HEK293 (cell line): Measurements from ENCODE around the gene PRAF2.
A peak's percentile ranks its signal among the peaks of the same experiment; 100 is the strongest.

Experiments used
- CTCF ChIA-PET: fragments of 350-600 bp; formaldehyde crosslinking; extraction: SDS; loops from one replicate; lab custom pipeline; 2021; ENCODE audit warnings: antibody characterized with exemption; lab: Yijun Ruan, JAX
- POLR2A ChIA-PET: fragments of 300-600 bp; formaldehyde crosslinking; extraction: SDS; loops from one replicate; lab custom pipeline; 2020; ENCODE audit warnings: antibody characterized with exemption, inconsistent platforms; lab: Yijun Ruan, JAX
- H3K27ac ChIP-seq: fragments of 200-500 bp; sonication (Bioruptor generic); 2 replicates; pipeline ENCODE4 v1.5.1; 2014; ENCODE audit warnings: low read depth, low read length, control low read depth, inconsistent platforms; ENCODE audit errors: extremely low read depth
- H3K36me3 ChIP-seq, 2 experiments: fragments of 200-500 bp in 1 of 2; sonication (Bioruptor generic) in 1 of 2; 1 replicate in 1 of 2; 2 replicates in 1 of 2; pipeline ENCODE4 v1.5.1; 2014 to 2017; ENCODE audit warnings: inconsistent platforms in 2 of 2, low read length in 2 of 2; ENCODE audit not compliant: control insufficient read depth in 2 of 2, insufficient read depth in 1 of 2
- H3K4me1 ChIP-seq: fragments of 200-500 bp; sonication (Bioruptor generic); 2 replicates; pipeline ENCODE4 v1.5.1; 2014; ENCODE audit warnings: mild to moderate bottlenecking, low read length, inconsistent platforms; ENCODE audit not compliant: control insufficient read depth, insufficient read depth
- H3K4me3 ChIP-seq: 2 replicates; pipeline ENCODE4 v1.5.1; 2011; ENCODE audit warnings: low read depth, mild to moderate bottlenecking, control low read depth, low read length, moderate library complexity
- H3K9me3 ChIP-seq: fragments of 200-500 bp; sonication (Bioruptor generic); 2 replicates; pipeline ENCODE4 v1.5.1; 2014; ENCODE audit warnings: low read depth, low read length, inconsistent platforms; ENCODE audit not compliant: control insufficient read depth, insufficient read depth
- EGR2 ChIP-seq: fragments of 450-650 bp; formaldehyde crosslinking; IDR thresholded peaks from 2 replicates; pipeline ENCODE4 v1.5.1; 2016; ENCODE audit warnings: low read depth, missing biosample characterization, missing genetic modification characterization
- IKZF3 ChIP-seq: fragments of 450-650 bp; IDR thresholded peaks from 2 replicates; pipeline ENCODE4 v1.5.0; 2018; ENCODE audit warnings: missing biosample characterization, mild to moderate bottlenecking, missing genetic modification characterization, moderate library complexity
- ZNF174 ChIP-seq: fragments of 450-650 bp; formaldehyde crosslinking; IDR thresholded peaks from 2 replicates; pipeline ENCODE4 v1.5.0; 2017; ENCODE audit warnings: missing biosample characterization, mild to moderate bottlenecking, missing genetic modification characterization
- ZNF302 ChIP-seq: fragments of 450-650 bp; formaldehyde crosslinking; IDR thresholded peaks from 2 replicates; pipeline ENCODE4 v1.5.1; 2016; ENCODE audit warnings: missing biosample characterization, missing genetic modification characterization, low read depth
- ZNF341 ChIP-seq: fragments of 450-650 bp; formaldehyde crosslinking; IDR thresholded peaks from 2 replicates; pipeline ENCODE4; 2016; ENCODE audit warnings: low read depth, missing biosample characterization, missing genetic modification characterization
- ZNF560 ChIP-seq: fragments of 450-650 bp; formaldehyde crosslinking; IDR thresholded peaks from 2 replicates; pipeline ENCODE4 v1.5.1; 2017; ENCODE audit warnings: missing biosample characterization, missing genetic modification characterization, borderline replicate concordance
- ZNF600 ChIP-seq: fragments of 450-650 bp; formaldehyde crosslinking; IDR thresholded peaks from 2 replicates; pipeline ENCODE4 v1.5.1; 2016; ENCODE audit warnings: missing biosample characterization, missing genetic modification characterization
- ZNF677 ChIP-seq: fragments of 450-650 bp; IDR thresholded peaks from 2 replicates; pipeline ENCODE4 v1.5.0; 2018; ENCODE audit warnings: missing biosample characterization, mild to moderate bottlenecking, missing genetic modification characterization, moderate library complexity
- TF ChIP-seq, protein P1 (sequence below): fragments of 450-650 bp; formaldehyde crosslinking; IDR thresholded peaks from 2 replicates; pipeline ENCODE4 v1.5.1; 2016; ENCODE audit warnings: missing biosample characterization, missing genetic modification characterization
- TF ChIP-seq, protein P2 (sequence below): fragments of 450-650 bp; IDR thresholded peaks from 2 replicates; pipeline ENCODE4 v1.5.1; 2018; ENCODE audit warnings: missing biosample characterization, missing genetic modification characterization
- TF ChIP-seq, protein P3 (sequence below): sonication (generic); formaldehyde crosslinking; IDR thresholded peaks from 2 replicates; pipeline ENCODE4 v1.8.1; 2022; ENCODE audit warnings: mild to moderate bottlenecking, moderate library complexity, missing genetic modification reagents
- TF ChIP-seq, protein P4 (sequence below): fragments of 450-650 bp; formaldehyde crosslinking; IDR thresholded peaks from 2 replicates; pipeline ENCODE4 v1.5.1; 2016; ENCODE audit warnings: missing biosample characterization, missing genetic modification characterization

Gene PRAF2

DNA sequence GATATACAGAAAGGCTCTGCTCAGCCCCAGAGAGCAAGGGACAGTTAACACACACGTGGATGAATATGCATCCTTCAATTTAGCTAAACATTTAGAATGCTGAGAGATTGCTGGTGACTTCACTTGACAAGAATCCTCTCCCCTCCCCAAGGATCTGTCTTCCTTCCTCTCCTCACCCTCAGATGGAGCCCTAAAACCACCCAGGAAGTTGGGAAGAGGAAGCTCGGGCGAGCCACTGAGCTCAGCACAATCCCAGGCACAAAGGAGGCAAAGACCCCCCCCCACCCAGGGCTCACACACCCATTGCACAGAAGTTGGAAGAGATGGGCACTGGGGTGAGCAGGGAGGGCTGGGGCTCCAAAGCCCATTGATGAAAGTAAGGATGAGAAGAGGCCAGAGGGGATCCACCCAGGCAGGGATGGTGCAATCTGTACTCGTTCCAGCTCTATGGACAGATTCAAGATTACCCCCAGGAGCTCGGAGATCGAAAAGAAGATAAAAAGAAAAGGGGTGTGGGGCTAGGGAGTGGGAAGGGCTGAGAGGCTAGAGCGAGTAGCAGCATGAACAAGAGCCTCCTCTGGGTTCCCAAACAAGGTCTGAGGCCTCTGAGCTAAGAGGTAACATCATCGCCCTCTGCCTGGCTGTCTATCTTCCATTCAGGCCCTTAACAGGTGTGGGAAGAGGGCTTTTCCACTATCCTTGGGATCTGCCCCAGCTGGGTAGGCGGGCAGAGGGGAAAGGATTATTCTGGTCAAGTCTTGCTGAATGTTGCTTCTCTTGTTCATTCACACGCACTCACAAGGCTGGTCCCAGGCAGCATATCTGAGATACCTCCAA is 31.8 kb downstream of the PRAF2 start (continued):
- TF ChIP-seq ZNF600 (tag by site-specific recombination) (peak; percentile 49; the same call in 1 of the 2 replicates), ZNF174 (tag by site-specific recombination) (no peak), ZNF560 (tag by site-specific recombination) (no peak), ZNF302 (tag by site-specific recombination) (no peak), IKZF3 (tag by site-specific recombination) (peak; percentile 9; the same call in 1 of the 2 replicates)
- TF ChIP-seq, protein P1, sequence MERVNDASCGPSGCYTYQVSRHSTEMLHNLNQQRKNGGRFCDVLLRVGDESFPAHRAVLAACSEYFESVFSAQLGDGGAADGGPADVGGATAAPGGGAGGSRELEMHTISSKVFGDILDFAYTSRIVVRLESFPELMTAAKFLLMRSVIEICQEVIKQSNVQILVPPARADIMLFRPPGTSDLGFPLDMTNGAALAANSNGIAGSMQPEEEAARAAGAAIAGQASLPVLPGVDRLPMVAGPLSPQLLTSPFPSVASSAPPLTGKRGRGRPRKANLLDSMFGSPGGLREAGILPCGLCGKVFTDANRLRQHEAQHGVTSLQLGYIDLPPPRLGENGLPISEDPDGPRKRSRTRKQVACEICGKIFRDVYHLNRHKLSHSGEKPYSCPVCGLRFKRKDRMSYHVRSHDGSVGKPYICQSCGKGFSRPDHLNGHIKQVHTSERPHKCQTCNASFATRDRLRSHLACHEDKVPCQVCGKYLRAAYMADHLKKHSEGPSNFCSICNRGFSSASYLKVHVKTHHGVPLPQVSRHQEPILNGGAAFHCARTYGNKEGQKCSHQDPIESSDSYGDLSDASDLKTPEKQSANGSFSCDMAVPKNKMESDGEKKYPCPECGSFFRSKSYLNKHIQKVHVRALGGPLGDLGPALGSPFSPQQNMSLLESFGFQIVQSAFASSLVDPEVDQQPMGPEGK (tag by site-specific recombination), result peak; percentile 41; the same call in 1 of the 2 replicates

DNA sequence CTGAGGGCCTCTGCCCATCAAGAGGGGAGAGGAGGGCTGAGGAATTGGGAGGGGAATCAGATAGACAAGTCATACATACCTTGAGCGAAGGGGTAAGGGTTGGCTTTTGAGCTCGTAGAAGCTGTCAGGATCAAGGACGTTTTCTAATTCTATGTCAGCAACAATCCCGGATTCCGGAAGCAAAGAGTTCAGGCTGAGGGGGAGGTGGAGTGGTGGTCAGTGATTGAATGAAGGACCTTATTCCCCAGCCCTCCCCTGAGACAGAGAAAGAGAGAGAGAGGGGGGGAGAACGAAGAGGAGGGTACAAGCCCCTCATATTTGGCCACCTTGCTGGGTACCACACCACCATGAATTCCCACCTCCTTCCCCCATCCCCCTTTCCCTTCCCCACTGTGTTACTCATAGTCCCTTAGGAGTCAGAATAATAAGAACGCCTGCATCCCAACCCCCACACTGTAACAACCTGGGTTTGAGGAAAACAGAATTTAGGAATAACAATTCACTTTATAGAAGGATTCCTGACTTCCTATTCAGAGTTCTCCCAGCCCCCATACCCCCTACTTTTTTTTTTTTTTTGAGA is 33.3 kb downstream of the PRAF2 start:
- H3K4me3 ChIP-seq, result no peak overlapping the region
- 0 out of 2 replicates have a peak overlapping the region, but pooled peaks have one; percentile 34 for H3K27ac ChIP-seq
- H3K36me3 ChIP-seq, result peaks cover 11 to 34% of the 10 kb centered on the region in 2 experiments; a peak in 2 of 3 replicates
- TF ChIP-seq, protein P2, sequence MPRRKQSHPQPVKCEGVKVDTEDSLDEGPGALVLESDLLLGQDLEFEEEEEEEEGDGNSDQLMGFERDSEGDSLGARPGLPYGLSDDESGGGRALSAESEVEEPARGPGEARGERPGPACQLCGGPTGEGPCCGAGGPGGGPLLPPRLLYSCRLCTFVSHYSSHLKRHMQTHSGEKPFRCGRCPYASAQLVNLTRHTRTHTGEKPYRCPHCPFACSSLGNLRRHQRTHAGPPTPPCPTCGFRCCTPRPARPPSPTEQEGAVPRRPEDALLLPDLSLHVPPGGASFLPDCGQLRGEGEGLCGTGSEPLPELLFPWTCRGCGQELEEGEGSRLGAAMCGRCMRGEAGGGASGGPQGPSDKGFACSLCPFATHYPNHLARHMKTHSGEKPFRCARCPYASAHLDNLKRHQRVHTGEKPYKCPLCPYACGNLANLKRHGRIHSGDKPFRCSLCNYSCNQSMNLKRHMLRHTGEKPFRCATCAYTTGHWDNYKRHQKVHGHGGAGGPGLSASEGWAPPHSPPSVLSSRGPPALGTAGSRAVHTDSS (tag by site-specific recombination), result no peak
- TF ChIP-seq ZNF677 (tag by site-specific recombination) (no peak), ZNF341 (tag by site-specific recombination) (no peak), EGR2 (no peak)
- TF ChIP-seq, protein P3, sequence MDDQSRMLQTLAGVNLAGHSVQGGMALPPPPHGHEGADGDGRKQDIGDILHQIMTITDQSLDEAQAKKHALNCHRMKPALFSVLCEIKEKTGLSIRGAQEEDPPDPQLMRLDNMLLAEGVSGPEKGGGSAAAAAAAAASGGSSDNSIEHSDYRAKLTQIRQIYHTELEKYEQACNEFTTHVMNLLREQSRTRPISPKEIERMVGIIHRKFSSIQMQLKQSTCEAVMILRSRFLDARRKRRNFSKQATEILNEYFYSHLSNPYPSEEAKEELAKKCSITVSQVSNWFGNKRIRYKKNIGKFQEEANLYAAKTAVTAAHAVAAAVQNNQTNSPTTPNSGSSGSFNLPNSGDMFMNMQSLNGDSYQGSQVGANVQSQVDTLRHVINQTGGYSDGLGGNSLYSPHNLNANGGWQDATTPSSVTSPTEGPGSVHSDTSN, result no peak
- TF ChIP-seq, protein P4, sequence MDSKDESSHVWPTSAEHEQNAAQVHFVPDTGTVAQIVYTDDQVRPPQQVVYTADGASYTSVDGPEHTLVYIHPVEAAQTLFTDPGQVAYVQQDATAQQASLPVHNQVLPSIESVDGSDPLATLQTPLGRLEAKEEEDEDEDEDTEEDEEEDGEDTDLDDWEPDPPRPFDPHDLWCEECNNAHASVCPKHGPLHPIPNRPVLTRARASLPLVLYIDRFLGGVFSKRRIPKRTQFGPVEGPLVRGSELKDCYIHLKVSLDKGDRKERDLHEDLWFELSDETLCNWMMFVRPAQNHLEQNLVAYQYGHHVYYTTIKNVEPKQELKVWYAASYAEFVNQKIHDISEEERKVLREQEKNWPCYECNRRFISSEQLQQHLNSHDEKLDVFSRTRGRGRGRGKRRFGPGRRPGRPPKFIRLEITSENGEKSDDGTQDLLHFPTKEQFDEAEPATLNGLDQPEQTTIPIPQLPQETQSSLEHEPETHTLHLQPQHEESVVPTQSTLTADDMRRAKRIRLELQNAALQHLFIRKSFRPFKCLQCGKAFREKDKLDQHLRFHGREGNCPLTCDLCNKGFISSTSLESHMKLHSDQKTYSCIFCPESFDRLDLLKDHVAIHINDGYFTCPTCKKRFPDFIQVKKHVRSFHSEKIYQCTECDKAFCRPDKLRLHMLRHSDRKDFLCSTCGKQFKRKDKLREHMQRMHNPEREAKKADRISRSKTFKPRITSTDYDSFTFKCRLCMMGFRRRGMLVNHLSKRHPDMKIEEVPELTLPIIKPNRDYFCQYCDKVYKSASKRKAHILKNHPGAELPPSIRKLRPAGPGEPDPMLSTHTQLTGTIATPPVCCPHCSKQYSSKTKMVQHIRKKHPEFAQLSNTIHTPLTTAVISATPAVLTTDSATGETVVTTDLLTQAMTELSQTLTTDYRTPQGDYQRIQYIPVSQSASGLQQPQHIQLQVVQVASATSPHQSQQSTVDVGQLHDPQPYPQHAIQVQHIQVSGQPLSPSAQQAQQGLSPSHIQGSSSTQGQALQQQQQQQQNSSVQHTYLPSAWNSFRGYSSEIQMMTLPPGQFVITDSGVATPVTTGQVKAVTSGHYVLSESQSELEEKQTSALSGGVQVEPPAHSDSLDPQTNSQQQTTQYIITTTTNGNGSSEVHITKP (tag by site-specific recombination), result peak; percentile 76; the same call in 1 of the 2 replicates
- H3K4me1 ChIP-seq, result peaks cover 7% of the 10 kb centered on the region
- no peaks in the 10 kb centered on the region for H3K9me3 ChIP-seq
- ChIA-PET CTCF (interaction anchor here (1.3 kb wide), 2 partner anchors 67 to 68 kb away, joined by 3 to 8 read pairs; no protein-coding TSS in a partner anchor), POLR2A (interaction anchor here (0.5 to 1.5 kb wide), 8 partner anchors 9 to 1906 kb away, joined by 3 to 9 read pairs (median 4); partner anchors contain the start of genes GRIPAP1, KCND1 and SLC35A2)
